Keratinocyte (primary cell): ENCODE results near the gene MUC4. TPM values are rescaled to one million over a fixed set of nuclear protein-coding genes. Genes with fewer than 3 reads are reported as not detected.

ENCODE experiments used
- DNase-seq: peaks from one replicate; pipeline ENCODE4 v3.0.0-alpha.2; 2011; ENCODE audit warnings: low read depth, missing footprints, low spot score
- FAIRE-seq: peaks from 2 replicates; lab custom pipeline; 2011; peaks lifted over from hg19 to GRCh38; lab: Jason Lieb, UNC
- H2AFZ ChIP-seq: 2 replicates; pipeline ENCODE4 v1.6.0; 2012; ENCODE audit warnings: low read length, control low read depth, inconsistent platforms; ENCODE audit not compliant: control insufficient read depth
- H3K27ac ChIP-seq: 2 replicates; pipeline ENCODE4 v1.5.1; 2011; ENCODE audit warnings: low read length; ENCODE audit not compliant: control insufficient read depth, insufficient read depth
- H3K27me3 ChIP-seq: 3 replicates; pipeline ENCODE4 v1.6.0; 2011; ENCODE audit warnings: low read length; ENCODE audit not compliant: control insufficient read depth, insufficient read depth; ENCODE audit errors: extremely low read depth
- H3K36me3 ChIP-seq, 2 experiments: 2 replicates in 1 of 2; 3 replicates in 1 of 2; pipeline ENCODE4 v1.5.1; 2011; ENCODE audit warnings: low read length in 2 of 2, mild to moderate bottlenecking in 1 of 2; ENCODE audit not compliant: control insufficient read depth in 2 of 2, insufficient read depth in 2 of 2; ENCODE audit errors: extremely low read depth in 1 of 2
- H3K4me1 ChIP-seq: 3 replicates; pipeline ENCODE4 v1.5.1; 2011; ENCODE audit warnings: low read length; ENCODE audit not compliant: control insufficient read depth, insufficient read depth; ENCODE audit errors: extremely low read depth
- H3K4me2 ChIP-seq: 3 replicates; pipeline ENCODE4 v1.6.0; 2011; ENCODE audit warnings: low read depth, low read length; ENCODE audit not compliant: control insufficient read depth, insufficient read depth; ENCODE audit errors: extremely low read depth
- H3K4me3 ChIP-seq, 3 experiments: fragments of 200-600 bp in 1 of 3; sonication (generic) in 1 of 3; 2 replicates in 2 of 3; 3 replicates in 1 of 3; pipeline ENCODE4 v1.5.1; 2011 to 2016; ENCODE audit warnings: low read length in 3 of 3, mild to moderate bottlenecking in 3 of 3, control low read depth in 2 of 3, inconsistent platforms in 1 of 3, low read depth in 1 of 3, mixed read lengths in 1 of 3, mixed run types in 1 of 3, moderate library complexity in 1 of 3; ENCODE audit not compliant: control insufficient read depth in 2 of 3, insufficient read depth in 2 of 3; ENCODE audit errors: extremely low read depth in 1 of 3
- H3K79me2 ChIP-seq: 2 replicates; pipeline ENCODE4 v1.6.0; 2012; ENCODE audit warnings: low read length; ENCODE audit not compliant: control insufficient read depth, insufficient read depth
- H3K9ac ChIP-seq: 3 replicates; pipeline ENCODE4 v1.6.0; 2011; ENCODE audit warnings: low read length; ENCODE audit not compliant: control insufficient read depth, insufficient read depth; ENCODE audit errors: extremely low read depth
- H3K9me1 ChIP-seq: 3 replicates; pipeline ENCODE4 v1.6.0; 2011; ENCODE audit warnings: low read length; ENCODE audit not compliant: control insufficient read depth, insufficient read depth; ENCODE audit errors: extremely low read depth
- H3K9me3 ChIP-seq: 2 replicates; pipeline ENCODE4 v1.5.1; 2012; ENCODE audit warnings: low read depth, low read length; ENCODE audit not compliant: control insufficient read depth
- H4K20me1 ChIP-seq: 3 replicates; pipeline ENCODE4 v1.6.0; 2011; ENCODE audit warnings: low read length; ENCODE audit not compliant: control insufficient read depth, insufficient read depth; ENCODE audit errors: extremely low read depth
- CTCF ChIP-seq, 3 experiments: IDR thresholded peaks in 1 of 3; conservative IDR thresholded peaks in 1 of 3; optimal IDR thresholded peaks in 1 of 3; 2 replicates in 2 of 3; 3 replicates in 1 of 3; pipeline versions ENCODE3 to v1.5.1; 2011; ENCODE audit warnings: low read length in 3 of 3, mild to moderate bottlenecking in 3 of 3, moderate library complexity in 2 of 3, control low read depth in 1 of 3, inconsistent platforms in 1 of 3; ENCODE audit not compliant: insufficient read depth in 2 of 3; ENCODE audit errors: extremely low read depth in 1 of 3
- EZH2 ChIP-seq: IDR thresholded peaks from one replicate; pipeline ENCODE4 v1.6.1; 2012; ENCODE audit warnings: inconsistent platforms, mild to moderate bottlenecking, low read length, moderate library complexity
- dilution Hi-C: fragments of 300-500 bp; cut with MboI; formaldehyde crosslinking; loops from one replicate; pipeline ENCODE4 v1.7.0; 2020; ENCODE audit warnings: low sequenced_read_pairs; ENCODE audit not compliant: extremely low pct_ligation_motif_present
- polyA plus RNA-seq, 5 experiments: library from polyadenylated mRNA; depleted of rRNA in 3 of 5; stranded (reverse) in 3 of 5; stranded (forward) in 1 of 5; unstranded in 1 of 5; fragments of >200 nt; gene quantifications; 1 replicate in 1 of 5; 2 replicates in 3 of 5; 3 replicates in 1 of 5; pipeline versions ENCODE4 v1.2.1 to v1.2.3, GENCODE V29; 2011 to 2012; ENCODE audit warnings: missing spikeins in 2 of 5, low read depth in 1 of 5, low replicate concordance in 1 of 5

MUC4 gene
- polyA plus RNA-seq, 1 donor (not counting 4 experiments of a cell fraction or from before 2014, with no cell fraction given), result not detected

- H3K4me1 ChIP-seq, result no peaks in the 10 kb centered on the region
- H4K20me1 ChIP-seq, result no peaks in the 10 kb centered on the region
- no peak for FAIRE-seq
- no peaks in the 10 kb centered on the region for H3K9me1 ChIP-seq
- H3K4me3 ChIP-seq, result no peak overlapping the region
- no peak for TF ChIP-seq EZH2
- TF ChIP-seq CTCF (optimal IDR thresholded peaks at IDR 0.05 in 1 of 3, IDR thresholded peaks at IDR 0.05 in 1 of 3, conservative IDR thresholded peaks at IDR 0.05 in 1 of 3; ENCODE audit: extremely low read depth in 1 of 3, insufficient read depth in 2 of 3, low read length in 3 of 3), result no peak
- peaks cover 9% of the 10 kb centered on the region for H3K27me3 ChIP-seq
- H3K9me3 ChIP-seq, result no peaks in the 10 kb centered on the region
- no peak for DNase-seq
- no peak overlapping the region for H2AFZ ChIP-seq
- no peaks in the 10 kb centered on the region for H3K79me2 ChIP-seq
- no peak overlapping the region for H3K9ac ChIP-seq
- no peak overlapping the region for H3K4me2 ChIP-seq
- no peak overlapping the region for H3K27ac ChIP-seq
- H3K36me3 ChIP-seq, result no peaks in the 10 kb centered on the region
- dilution Hi-C loops, result no loop called here
Observed at GRCh38 chr3:195732940-195733339, 78.8 kb downstream of the MUC4 start.

GRCh38 chr3:195731356-195731905 lies 80.3 kb downstream of the MUC4 start:
- Histone ChIP-seq H2AFZ (no peak overlapping the region), H3K4me3 (no peak overlapping the region), H4K20me1 (no peaks in the 10 kb centered on the region), H3K27me3 (peaks cover 9% of the 10 kb centered on the region), H3K9ac (no peak overlapping the region), H3K4me1 (no peaks in the 10 kb centered on the region), H3K4me2 (no peak overlapping the region), H3K9me3 (no peaks in the 10 kb centered on the region), H3K27ac (no peak overlapping the region), H3K36me3 (no peaks in the 10 kb centered on the region), H3K9me1 (no peaks in the 10 kb centered on the region), H3K79me2 (no peaks in the 10 kb centered on the region)
- dilution Hi-C loops, result no loop called here
- DNase-seq, result no peak
- no peak for TF ChIP-seq CTCF (optimal IDR thresholded peaks at IDR 0.05 in 1 of 3, IDR thresholded peaks at IDR 0.05 in 1 of 3, conservative IDR thresholded peaks at IDR 0.05 in 1 of 3; ENCODE audit: extremely low read depth in 1 of 3, insufficient read depth in 2 of 3, low read length in 3 of 3)
- no peak for TF ChIP-seq EZH2
- FAIRE-seq, result no peak
